ENCODE data around the gene P2RY1. TPM values are rescaled to one million over a fixed set of nuclear protein-coding genes. Genes with fewer than 3 reads are reported as not detected.
A peak's percentile ranks its signal among the peaks of the same experiment; 100 is the strongest.

Gene P2RY1
- total RNA-seq = 0.87 and 1.3 TPM in 2 replicates

DNA sequence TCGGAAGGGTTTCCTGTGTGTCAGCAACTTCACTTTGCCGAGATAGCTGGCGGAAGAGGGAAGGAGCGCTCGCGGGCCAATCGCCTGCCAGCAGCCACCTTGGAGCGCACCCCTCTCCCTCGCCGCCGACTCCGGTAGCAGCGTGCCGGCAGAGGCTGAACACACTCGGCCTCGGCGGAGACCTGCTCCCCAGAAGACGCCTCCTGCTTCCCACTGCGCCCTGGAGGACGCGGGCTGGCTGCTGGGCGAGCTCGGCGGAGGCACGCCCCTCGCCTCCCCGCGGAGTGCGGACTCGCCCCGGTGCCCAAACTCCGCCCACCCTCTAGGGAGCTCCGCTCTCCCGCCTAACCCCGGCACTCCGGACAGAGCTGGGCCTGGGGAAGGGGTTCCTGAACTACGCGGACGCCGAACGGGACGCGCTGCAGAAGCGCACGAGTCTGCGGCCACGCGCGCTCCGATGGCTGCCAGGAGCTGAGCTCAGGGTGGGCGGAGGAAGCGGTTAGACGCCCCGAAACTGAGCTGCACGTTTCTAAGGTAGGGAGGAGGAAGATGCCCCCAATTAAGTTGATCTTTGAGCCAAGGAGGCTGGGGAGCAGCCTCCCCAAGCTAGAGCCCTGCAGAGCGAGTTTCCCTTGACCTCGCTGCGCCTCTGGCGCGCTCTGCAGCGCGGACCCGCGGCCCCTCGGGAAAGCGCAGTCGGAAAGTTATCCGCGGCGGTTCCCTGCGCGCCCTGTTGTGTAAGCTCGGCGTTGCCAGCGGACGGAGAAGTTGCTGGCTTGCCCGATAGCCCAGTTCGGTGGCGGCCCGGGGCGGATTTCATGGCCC lies at the start of gene P2RY1:
TSS of gene P2RY1 (plus strand) at position 356 of the 825 bp plus-strand sequence. CDS start 652 bp downstream, outside the sequence.
- no peak for DNase-seq (ENCODE audit: extremely low read depth, low read depth, low spot score)

- DNase-seq (ENCODE audit: extremely low read depth, low read depth, low spot score) = no peak
These were observed 47.8 kb upstream of the P2RY1 start for GRCh38 chr3:152786977-152787681.

GRCh38 chr3:152790651-152791387 lies 44.1 kb upstream of the P2RY1 start:
- DNase-seq (ENCODE audit: extremely low read depth, low read depth, low spot score) = no peak

- no peak for DNase-seq (ENCODE audit: extremely low read depth, low read depth, low spot score)
These were observed 41.0 kb upstream of the P2RY1 start for GRCh38 chr3:152793969-152794368.

DNA sequence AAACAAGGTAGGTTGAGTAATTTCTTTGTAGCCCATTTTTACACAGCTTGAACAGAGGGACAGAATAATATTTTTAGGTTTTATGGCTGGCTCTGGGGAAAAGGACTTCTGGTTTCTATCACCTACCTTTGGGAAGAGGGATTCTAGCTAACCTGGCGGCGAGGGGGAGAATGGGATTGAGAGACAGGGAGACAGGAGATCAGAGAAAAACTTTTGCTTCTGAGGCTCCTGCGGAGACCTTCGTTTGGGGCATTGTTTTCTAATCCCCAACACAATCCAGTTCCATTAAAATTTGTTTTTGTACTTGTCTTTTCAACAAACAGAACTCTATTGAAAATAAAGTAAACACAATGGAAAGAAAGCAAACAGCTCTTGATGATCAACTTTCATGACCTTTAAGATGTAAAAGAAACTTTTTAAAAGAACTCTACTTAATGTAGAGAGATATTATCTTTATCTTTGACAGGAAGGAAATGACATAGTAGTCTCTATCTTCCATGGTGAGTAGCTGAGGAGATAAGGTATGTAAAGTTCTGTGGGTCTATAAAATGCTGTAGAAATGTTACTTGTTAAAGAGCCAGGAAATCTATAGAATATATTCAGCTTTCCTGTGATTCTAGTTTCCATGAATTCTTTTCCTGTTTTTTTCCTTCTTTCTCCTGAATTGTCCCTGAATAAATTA lies 37.0 kb upstream of the P2RY1 start:
- no peak for DNase-seq (ENCODE audit: extremely low read depth, low read depth, low spot score)

- no peak for DNase-seq (ENCODE audit: extremely low read depth, low read depth, low spot score)
These were observed 22.8 kb upstream of the P2RY1 start for GRCh38 chr3:152811974-152812760.

GRCh38 chr3:152817400-152817799 lies 17.5 kb upstream of the P2RY1 start:
- DNase-seq (ENCODE audit: extremely low read depth, low read depth, low spot score) = no peak

DNA sequence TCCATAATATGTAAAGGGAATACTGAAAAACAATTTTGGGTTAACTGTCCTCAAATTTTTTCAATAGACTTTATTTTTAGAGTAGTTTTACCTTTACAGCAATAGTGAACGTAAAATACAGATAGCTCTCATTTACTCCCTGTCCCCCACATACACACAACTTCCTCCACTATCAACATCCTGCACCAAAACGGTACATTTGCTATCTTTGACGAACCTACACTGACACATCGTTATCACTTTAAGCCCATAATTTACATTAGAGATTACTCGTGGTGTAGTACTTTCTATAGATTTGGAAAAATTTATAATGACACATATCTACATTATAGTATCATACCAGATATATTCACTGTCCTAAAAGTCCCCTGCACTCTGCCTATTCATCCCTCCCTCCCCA lies 16.9 kb upstream of the P2RY1 start:
- DNase-seq (ENCODE audit: extremely low read depth, low read depth, low spot score) = no peak

DNA sequence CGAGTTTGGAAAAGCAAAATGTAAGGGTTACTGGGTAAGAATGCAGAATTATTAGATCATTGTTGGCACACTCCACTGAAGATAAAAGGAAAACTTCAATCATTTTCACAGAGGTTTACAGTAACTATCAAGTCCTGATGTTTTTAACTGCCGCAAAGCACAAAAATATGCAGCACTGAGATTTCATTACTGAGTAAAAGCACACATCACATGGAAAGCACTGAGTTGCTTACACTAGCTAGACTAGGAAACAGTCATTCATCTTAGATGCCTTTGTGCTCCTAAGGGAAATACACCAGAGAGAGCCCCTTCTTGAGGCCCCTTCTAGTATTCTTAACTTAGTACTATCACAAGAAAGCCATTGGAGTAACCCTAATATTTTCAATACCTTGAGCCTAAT lies 11.8 kb upstream of the P2RY1 start:
- DNase-seq (ENCODE audit: extremely low read depth, low read depth, low spot score) = no peak

DNA sequence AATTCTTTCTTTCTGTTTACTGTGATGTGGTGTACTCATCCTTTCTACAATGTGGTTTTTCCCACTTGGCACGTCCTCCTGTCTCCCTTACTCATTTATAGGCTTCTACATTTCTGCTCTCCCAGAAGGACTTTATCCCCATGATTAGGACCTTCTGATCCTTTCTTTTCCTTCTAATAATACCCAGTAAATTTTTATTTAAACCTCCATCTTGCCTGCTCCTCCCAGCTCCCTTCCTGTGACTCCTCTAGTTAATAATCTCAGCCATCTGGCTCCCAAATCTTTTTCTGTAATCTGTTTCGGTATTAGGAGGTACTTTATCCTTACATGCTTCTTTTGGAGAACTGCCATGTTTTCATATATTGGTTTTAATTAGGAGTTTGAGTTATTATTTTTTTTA lies 11.2 kb upstream of the P2RY1 start:
- no peak for DNase-seq (ENCODE audit: extremely low read depth, low read depth, low spot score)

DNA sequence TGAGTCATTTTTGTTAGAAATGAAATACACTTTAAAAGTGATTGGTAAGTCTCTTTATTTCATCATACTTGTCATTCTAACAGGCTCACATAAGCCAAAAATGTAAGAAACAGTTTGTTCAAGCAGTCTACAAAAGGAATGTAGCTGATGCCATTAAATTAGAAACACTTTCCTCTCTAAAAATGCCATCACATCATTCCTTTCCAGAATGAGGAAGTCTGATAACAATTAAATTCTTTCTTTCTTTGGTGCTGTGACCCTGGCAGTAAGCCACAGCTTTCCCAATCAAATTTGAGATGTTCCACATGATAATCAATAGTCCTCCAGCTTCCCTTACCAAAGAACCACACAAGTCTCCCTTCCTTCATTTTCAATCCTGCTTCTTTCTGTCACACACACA lies 9.4 kb upstream of the P2RY1 start:
- DNase-seq (ENCODE audit: extremely low read depth, low read depth, low spot score) = no peak

- DNase-seq (ENCODE audit: extremely low read depth, low read depth, low spot score) = no peak
These were observed 8.5 kb upstream of the P2RY1 start for GRCh38 chr3:152826476-152826875.

DNA sequence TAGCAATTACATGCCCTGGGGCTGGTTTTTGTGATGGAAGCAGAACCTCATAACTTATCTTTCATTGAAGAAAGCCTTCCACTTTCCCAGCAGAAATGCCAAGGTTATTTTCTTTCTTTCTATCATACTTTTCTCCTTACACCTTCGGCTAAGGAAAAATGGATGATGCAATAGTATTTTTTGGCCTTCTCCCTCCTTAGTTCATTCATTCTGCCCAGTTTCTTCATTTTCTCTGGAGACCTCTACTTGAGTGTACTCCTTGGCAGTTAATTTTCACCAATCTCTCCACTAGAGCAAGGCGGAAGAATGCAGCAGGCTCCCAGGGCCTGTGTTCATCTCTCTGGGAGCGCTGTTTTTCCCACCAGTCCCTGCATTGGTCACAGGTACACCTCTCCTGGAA lies 7.6 kb upstream of the P2RY1 start:
- DNase-seq (ENCODE audit: extremely low read depth, low read depth, low spot score) = no peak

DNA sequence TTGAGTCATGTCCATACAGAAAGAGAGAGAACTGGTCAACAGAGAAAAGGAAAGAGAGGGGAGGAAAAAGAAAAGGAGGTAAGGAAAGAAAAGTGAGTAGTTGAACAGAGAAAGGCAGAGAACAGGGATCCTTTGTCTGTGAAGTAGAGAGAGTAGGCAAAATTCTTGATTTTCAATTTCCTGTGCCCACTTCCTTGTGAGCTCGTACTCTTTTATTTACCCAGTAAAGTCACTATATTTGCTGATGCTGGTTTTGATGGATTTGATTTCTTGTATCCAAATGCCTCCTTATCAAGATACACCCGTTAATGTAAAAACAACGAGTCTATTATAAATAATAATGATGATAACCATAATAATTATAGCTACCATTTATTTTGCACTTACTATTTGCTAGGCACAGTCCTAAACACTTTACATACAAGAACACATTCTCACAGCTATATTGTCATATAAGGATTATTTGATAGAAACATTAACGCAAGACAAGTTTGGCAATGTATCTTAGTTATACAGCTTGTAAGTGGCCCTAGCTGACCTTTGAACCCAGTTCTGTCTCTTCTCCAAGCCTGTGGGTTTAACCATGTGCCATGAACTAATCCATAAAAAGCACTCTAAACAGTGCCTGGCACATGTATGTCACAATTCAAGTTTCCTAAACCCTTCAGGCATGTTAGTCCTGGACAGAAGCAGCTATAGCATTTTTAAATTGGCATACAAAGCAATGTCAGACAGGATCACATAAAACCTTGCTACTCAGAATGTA lies 6.7 kb upstream of the P2RY1 start:
- no peak for DNase-seq (ENCODE audit: extremely low read depth, low read depth, low spot score)

DNA sequence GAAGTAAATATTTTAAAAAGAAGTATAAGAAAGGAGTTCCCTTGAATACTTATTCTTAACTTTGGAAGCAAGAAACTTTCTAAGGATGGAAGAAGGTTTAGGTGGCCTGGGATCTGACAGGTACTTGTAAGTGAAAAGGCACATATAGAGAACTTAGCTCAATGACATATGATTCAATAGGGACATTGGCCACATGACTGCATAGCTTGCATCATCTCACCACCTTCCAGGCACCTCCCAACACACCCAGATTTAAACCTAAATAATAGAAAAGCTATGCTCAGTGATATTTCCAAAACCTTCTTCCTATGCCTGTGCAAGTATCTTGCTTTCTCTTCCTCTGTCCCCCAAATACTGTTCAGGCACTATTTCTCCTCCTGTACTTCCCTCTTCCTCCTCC lies 4.7 kb upstream of the P2RY1 start:
- no peak for DNase-seq (ENCODE audit: extremely low read depth, low read depth, low spot score)

GRCh38 chr3:152832046-152832445 lies 2.9 kb upstream of the P2RY1 start:
- DNase-seq (ENCODE audit: extremely low read depth, low read depth, low spot score) = no peak

DNA sequence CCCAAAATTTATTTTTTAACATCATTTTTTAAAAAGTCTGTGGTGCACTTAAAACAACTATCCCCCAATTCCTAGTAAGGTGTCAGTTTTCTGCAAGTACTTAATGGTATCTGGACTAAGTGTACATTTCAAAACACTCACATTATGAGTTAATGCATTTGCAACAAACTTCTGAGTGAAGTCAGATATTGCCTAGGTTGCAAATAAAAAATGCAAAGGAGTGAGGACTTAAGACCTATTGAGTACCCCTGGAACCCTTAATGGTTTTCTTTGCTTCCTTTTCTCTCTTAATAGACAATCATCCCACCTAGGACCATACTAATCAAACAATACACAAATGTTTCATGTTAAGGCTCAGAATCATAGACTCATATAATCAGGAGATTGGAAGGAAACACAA lies 1.8 kb upstream of the P2RY1 start:
- no peak for DNase-seq (ENCODE audit: extremely low read depth, low read depth, low spot score)

GRCh38 chr3:152834191-152834775 lies 648 bp upstream of the P2RY1 start:
- peak; percentile 27 for DNase-seq (ENCODE audit: extremely low read depth, low read depth, low spot score)

DNA sequence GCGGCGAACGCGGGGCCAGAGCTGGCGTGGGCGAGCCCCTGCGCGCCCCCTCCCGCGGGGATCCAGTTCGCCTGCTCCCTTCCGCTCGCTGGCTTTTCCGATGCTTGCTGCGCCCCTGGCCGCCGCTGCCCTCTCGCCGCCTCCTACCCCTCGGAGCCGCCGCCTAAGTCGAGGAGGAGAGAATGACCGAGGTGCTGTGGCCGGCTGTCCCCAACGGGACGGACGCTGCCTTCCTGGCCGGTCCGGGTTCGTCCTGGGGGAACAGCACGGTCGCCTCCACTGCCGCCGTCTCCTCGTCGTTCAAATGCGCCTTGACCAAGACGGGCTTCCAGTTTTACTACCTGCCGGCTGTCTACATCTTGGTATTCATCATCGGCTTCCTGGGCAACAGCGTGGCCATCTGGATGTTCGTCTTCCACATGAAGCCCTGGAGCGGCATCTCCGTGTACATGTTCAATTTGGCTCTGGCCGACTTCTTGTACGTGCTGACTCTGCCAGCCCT lies 721 bp downstream of the P2RY1 start:
- no peak for DNase-seq (ENCODE audit: extremely low read depth, low read depth, low spot score)

Data from glomerular endothelial cell (primary cell).